NCI-H1417 (cell line): ENCODE data around the gene ADCY2.
A peak's percentile ranks its signal among the peaks of the same experiment; 100 is the strongest.
"Not testable (repeated sequence)": the region's sequence is repeated elsewhere in the genome, so short reads cannot be mapped to it uniquely, and the experiment has no call there.

ENCODE experiments used
- DNase-seq, 3 experiments: peaks; one replicate each; lab custom pipeline; 2025; lab: John Stamatoyannopoulos, UW

Gene ADCY2

DNA sequence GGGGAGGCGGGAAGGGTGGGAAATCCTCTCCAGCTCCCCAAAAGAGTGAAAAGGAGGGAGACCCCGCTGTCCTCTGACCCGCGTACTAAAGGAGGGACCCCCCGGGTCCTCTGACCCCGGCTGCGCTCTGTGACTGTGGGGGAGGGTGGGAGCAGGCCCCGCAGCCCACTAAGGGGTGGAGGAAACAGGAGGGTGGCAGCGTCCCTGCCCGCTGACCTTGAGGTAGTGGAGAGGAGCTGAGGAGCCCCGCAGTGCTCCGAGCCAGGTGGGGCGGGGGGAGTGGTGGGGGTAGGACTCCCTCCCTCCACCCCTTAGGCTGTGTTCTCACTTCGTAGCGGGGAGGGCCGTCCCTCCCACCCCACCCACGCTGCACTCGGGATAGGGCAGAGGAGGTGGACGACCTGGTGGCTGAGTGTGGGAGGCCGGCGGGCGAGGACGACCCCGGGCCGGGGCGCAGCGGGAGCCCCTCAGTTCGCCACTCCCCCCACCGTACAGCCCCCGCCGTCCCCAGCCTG lies 449 bp upstream of the ADCY2 start:
- DNase-seq, result peak in 1 of 3 experiments; percentile 66

DNA sequence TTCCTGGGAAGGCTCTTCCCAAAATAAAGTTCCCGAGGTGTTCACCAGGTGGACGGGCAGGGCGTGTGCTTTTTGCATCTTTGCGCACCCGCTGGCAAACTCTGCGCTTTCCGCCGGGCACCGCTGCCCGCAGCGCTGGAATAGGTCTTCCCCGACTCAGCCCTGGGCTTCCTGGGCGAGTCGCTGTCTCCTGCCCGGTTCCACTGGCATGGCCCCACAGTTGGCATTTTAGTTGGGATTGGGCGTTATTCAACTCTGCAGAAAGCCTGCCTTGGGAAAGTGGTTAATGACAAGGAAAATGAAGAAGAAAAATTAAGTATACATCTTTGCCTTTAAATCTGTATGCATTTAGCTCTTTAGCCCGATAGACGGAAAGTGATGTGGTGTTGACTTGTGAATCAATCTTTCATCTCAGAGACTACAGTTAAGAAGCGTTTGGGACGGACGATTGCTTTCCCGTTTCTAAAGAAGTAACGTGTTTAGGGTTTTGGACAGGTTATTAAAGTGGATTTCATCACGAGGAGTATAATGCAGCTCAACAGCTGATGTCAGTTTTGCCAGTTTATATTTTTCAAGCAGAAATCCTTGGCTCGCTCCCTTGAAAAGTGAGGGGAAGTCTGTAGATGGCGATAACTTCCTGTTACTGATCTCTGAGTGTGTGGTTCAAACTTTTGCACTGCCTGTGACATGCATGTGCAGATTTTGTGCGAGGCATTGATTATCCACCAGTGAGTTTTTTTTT lies 946 bp downstream of the ADCY2 start:
- DNase-seq, result peak; percentile 33 to 82 (median 79)

GRCh38 chr5:7397937-7398336 lies 2.0 kb downstream of the ADCY2 start:
- DNase-seq, result peak in 2 of 3 experiments; percentile 25 to 60

GRCh38 chr5:7398596-7399280 lies 2.8 kb downstream of the ADCY2 start:
- peak in 1 of 3 experiments; percentile 56 for DNase-seq

GRCh38 chr5:7405277-7405676 lies 9.3 kb downstream of the ADCY2 start:
- no peak for DNase-seq

- no peak for DNase-seq
These were observed 15.1 kb downstream of the ADCY2 start for GRCh38 chr5:7410936-7411511.

GRCh38 chr5:7412409-7412808 lies 16.5 kb downstream of the ADCY2 start:
- peak in 2 of 3 experiments; percentile 33 to 68 for DNase-seq

GRCh38 chr5:7415123-7415522 lies 19.2 kb downstream of the ADCY2 start:
- DNase-seq, result no peak

DNA sequence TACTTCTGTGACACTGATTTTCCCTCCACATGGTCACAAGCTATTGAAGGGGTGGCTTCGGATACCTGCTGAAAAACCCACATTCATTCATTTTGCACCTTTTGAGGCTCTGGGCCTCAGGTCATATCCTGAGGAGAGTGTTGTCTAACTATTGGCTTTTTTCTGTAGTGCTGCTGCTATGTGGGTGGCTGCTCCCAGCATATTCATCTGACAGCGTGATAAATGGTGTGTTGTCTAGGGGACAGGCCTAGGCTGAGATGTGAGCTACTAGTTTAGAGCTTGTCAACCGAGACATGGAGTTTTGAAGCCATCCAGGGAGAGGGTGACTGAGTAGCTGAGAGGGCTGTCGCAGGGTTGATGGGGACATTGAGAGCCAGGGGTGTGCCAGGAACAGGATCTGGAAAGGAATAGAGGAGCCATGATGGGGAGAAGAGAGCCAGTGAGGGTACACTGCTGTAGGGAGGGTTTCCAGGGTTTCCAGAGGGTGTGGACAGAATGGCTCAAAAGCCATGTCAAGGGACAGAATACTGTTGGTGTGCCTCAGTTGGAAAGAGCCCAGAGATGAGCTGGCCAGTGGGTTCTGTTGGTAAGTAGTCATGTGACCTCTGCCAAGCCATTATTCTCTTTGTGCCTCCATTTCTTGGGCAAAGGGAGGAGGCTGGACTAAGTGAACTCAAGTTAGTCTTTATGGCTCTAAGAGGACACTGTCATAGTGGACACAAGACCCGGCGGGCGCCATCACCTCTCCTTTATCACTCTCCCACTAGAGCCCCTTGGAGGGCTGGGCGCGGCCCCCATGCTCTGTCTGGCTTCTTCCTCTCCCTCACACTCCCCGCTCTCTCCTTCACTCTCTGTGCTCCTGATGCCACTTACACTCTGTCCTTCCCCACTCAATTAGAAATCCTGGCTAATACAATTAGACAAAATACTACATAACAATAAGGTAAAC lies 19.9 kb downstream of the ADCY2 start:
- no peak for DNase-seq

DNA sequence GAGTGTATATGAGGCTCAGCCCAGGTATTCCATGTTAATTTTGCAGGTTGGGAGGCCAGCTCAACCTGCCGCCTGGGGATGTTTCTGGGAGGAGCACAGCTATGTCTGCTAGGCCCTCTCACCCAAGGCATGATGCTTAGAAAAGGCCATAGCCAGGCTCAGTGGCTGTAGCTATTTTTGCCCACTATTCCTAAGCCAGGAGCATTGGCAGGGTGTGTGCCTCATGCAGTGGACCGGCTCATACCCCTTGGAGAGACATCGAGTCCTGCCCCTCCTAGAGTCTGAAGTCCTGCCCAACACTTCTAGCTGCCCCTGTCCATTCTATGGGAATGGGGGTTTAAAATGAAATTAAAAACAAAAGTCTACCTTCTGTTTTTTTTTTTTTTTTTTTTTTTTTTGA lies 22.3 kb downstream of the ADCY2 start:
- no peak for DNase-seq

- no peak for DNase-seq
These were observed 23.4 kb downstream of the ADCY2 start for GRCh38 chr5:7419367-7419766.

- DNase-seq, result no peak
These were observed 23.9 kb downstream of the ADCY2 start for GRCh38 chr5:7419846-7420245.

DNA sequence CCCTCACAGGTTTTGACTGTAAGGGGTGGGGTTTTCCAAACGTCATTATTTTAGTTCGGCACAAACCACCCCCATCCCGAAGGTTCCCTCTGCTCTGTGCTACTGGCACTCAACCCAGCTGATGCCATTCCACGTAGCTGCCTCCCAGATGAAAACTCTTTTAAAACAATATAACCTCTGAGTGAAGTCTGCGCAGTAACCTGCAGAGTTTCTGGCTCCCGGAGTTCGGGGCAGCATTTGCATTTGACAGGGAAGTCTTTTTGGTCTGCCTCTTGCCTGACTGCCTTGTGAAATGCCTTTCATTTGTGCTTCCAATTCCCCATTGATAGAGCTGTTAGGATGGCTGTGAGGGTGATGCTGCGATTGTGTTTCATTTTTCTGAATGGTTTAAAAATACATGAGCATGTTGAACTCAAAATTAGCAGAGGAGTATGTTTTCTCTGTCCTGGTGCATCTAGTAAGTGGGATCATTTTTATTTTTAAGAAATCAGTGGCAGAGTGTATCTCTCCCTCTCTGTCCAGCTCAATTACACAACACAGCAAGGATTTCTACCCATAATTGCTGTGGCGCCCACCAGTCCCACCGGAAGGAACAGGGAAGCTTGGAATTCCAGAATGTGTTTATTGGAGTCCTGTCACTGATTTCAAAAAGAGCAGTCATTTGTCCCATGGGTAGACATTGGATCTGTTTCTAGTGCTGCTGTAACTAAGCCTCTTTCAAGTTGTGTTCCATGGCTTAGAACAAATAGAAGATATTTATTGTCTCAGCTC lies 24.8 kb downstream of the ADCY2 start:
- no peak for DNase-seq

GRCh38 chr5:7422316-7423106 lies 26.6 kb downstream of the ADCY2 start:
- no peak for DNase-seq

- not testable (repeated sequence) for DNase-seq
These were observed 27.3 kb downstream of the ADCY2 start for GRCh38 chr5:7423231-7423630.

GRCh38 chr5:7425830-7426229 lies 29.9 kb downstream of the ADCY2 start:
- DNase-seq, result no peak

GRCh38 chr5:7426284-7426683 lies 30.3 kb downstream of the ADCY2 start:
- no peak for DNase-seq

DNA sequence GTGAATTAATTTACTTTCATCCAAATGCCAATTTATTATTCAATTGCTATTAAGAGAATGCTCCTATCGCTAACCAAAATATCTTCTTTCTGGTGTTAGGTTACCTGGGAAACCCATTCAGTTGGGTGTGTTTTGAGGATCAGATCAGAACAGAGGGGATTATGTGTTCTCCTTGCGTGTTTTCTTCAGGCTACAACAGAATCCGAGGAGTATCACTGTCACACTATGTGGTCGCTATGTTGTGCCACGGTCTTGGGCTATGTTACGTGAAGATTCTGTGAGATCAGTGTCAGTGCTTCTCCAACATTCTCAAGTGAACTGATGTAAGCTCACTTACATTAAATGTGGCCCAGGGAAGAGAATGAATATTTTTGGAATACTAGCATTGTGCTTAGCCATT lies 39.0 kb downstream of the ADCY2 start:
- no peak for DNase-seq

DNA sequence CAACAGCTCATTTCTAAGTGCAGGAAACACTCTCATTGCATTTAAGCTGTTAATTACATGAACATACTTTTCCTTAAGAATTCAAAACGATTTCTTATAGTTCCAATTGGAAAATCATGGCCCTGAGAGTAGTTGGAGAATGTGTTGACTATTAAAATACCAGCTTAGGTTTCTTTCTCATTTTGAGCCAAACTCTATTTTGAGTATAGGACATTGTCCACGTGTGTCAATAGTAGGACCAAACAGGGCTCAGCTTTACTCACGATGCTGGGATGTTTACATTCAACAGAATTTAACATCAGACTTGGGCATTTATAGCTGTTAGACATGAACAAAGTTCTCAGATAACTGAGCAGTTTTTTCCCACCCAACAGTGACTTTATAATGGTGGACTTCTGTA lies 39.6 kb downstream of the ADCY2 start:
- no peak for DNase-seq

DNA sequence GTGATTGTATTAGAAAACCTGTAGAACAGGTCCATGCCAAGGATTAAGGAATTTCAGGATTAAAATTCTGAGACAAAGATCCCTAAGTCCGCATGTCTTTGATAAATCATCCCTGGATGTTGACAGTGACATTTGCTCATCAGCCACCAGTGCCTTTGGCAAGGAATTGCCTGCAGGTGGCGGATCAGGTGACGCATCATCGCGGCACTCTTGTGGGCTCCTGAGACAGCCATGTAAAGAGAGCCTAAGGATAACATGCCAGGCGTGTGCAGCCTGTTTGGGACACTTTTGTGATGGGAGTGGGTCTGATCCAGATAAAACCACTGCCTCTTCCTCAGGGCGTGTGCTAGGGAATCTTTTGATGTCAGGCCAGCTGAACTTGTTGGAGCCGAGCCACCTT lies 40.6 kb downstream of the ADCY2 start:
- peak in 1 of 3 experiments; percentile 32 for DNase-seq
